HepG2 (cell line): Measurements from ENCODE around the gene FFAR4. TPM values are rescaled to one million over a fixed set of nuclear protein-coding genes. Genes with fewer than 3 reads are reported as not detected.

ENCODE experiments used
- ATAD3A ChIP-seq: sonication (generic); formaldehyde crosslinking; IDR thresholded peaks from 2 replicates; pipeline ENCODE4 v1.4.0; 2020; ENCODE audit warnings: missing genetic modification reagents
- HNF4A ChIP-seq: sonication (generic); formaldehyde crosslinking; IDR thresholded peaks from 2 replicates; pipeline ENCODE4 v1.4.0; 2020; ENCODE audit warnings: missing genetic modification reagents
- KDM2A ChIP-seq: sonication (generic); formaldehyde crosslinking; IDR thresholded peaks from 2 replicates; pipeline ENCODE4 v1.4.0; 2020; ENCODE audit warnings: low read depth, missing genetic modification reagents, borderline replicate concordance
- MEIS2 ChIP-seq: sonication (generic); formaldehyde crosslinking; IDR thresholded peaks from 2 replicates; pipeline ENCODE4 v1.9.0; 2021; ENCODE audit warnings: mild to moderate bottlenecking, missing genetic modification reagents
- MXI1 ChIP-seq: IDR thresholded peaks from 3 replicates; pipeline ENCODE4 v1.6.1; 2012; ENCODE audit warnings: low read depth, low read length, inconsistent platforms, borderline replicate concordance
- MYNN ChIP-seq: sonication (generic); formaldehyde crosslinking; IDR thresholded peaks from 2 replicates; pipeline ENCODE4 v1.4.0; 2020; ENCODE audit warnings: mild to moderate bottlenecking, low read depth, missing genetic modification reagents
- NFYB ChIP-seq: sonication (generic); formaldehyde crosslinking; IDR thresholded peaks from 2 replicates; pipeline ENCODE4 v1.4.0; 2020; ENCODE audit warnings: missing genetic modification reagents
- POLR2G ChIP-seq: fragments of 200-400 bp; formaldehyde crosslinking; IDR thresholded peaks from 2 replicates; pipeline ENCODE4 v1.6.1; 2018; ENCODE audit warnings: mild to moderate bottlenecking, low read depth, low read length, moderate library complexity
- RBAK ChIP-seq: sonication (generic); formaldehyde crosslinking; IDR thresholded peaks from 2 replicates; pipeline ENCODE4 v1.5.1; 2020; ENCODE audit warnings: mild to moderate bottlenecking, missing genetic modification reagents
- SOX6 ChIP-seq, 2 experiments: fragments of 450-650 bp in 1 of 2; sonication (generic) in 1 of 2; formaldehyde crosslinking in 1 of 2; IDR thresholded peaks; 2 replicates each; pipeline versions ENCODE4 v1.4.0 to v1.6.1; 2017 to 2020; ENCODE audit warnings: antibody characterized with exemption in 1 of 2, mild to moderate bottlenecking in 1 of 2, missing genetic modification reagents in 1 of 2
- ZFP90 ChIP-seq: sonication (generic); formaldehyde crosslinking; IDR thresholded peaks from 2 replicates; pipeline ENCODE4 v1.8.0; 2022; ENCODE audit warnings: missing genetic modification reagents, mild to moderate bottlenecking, inconsistent platforms, borderline replicate concordance
- ZNF205 ChIP-seq: IDR thresholded peaks from 2 replicates; pipeline ENCODE4 v1.6.1; 2018; ENCODE audit warnings: missing biosample characterization, missing genetic modification reagents
- ZNF230 ChIP-seq: sonication (generic); formaldehyde crosslinking; IDR thresholded peaks from 2 replicates; pipeline ENCODE4 v1.4.0; 2020; ENCODE audit warnings: mild to moderate bottlenecking, missing genetic modification reagents
- ZNF234 ChIP-seq: sonication (generic); formaldehyde crosslinking; conservative IDR thresholded peaks from 2 replicates; pipeline ENCODE4 v1.5.1; 2020; ENCODE audit warnings: mild to moderate bottlenecking, missing genetic modification reagents
- ZNF263 ChIP-seq: sonication (generic); formaldehyde crosslinking; IDR thresholded peaks from 2 replicates; pipeline ENCODE4 v1.4.0; 2020; ENCODE audit warnings: missing genetic modification reagents
- ZNF564 ChIP-seq: sonication (generic); formaldehyde crosslinking; IDR thresholded peaks from 2 replicates; pipeline ENCODE4 v1.8.1; 2023; ENCODE audit warnings: mild to moderate bottlenecking, missing genetic modification reagents
- ZNF782 ChIP-seq: sonication (generic); formaldehyde crosslinking; IDR thresholded peaks from 2 replicates; pipeline ENCODE4 v1.4.0; 2020; ENCODE audit warnings: missing genetic modification reagents, mild to moderate bottlenecking, borderline replicate concordance
- ZNF816 ChIP-seq: sonication (generic); formaldehyde crosslinking; IDR thresholded peaks from 2 replicates; pipeline ENCODE4 v1.8.0; 2022; ENCODE audit warnings: missing genetic modification reagents, mild to moderate bottlenecking, borderline replicate concordance
- polyA plus RNA-seq, 8 experiments: library from polyadenylated mRNA; depleted of rRNA in 3 of 8; stranded (reverse) in 7 of 8; unstranded in 1 of 8; fragments of >200 nt; fragmentation: Illumina TruSeq in 4 of 8; extraction: Trizol in 4 of 8; gene quantifications; 2 replicates each; pipeline versions ENCODE4 v1.2.1 to v1.2.3, GENCODE V29; 2011 to 2016; ENCODE audit warnings: low read depth in 4 of 8, missing spikeins in 1 of 8, mixed read lengths in 1 of 8; ENCODE audit not compliant: insufficient read depth in 1 of 8
- total RNA-seq, 5 experiments: library from RNA; depleted of rRNA; stranded (reverse); fragments of >200 nt; fragmentation: Illumina TruSeq; extraction: Trizol; gene quantifications; 2 replicates each; pipeline ENCODE4 v1.2.3, GENCODE V29; 2016; ENCODE audit warnings: low read depth in 1 of 5
- TF ChIP-seq, protein P1 (sequence below): sonication (generic); formaldehyde crosslinking; IDR thresholded peaks from 2 replicates; pipeline ENCODE4 v1.8.1; 2022; ENCODE audit warnings: mild to moderate bottlenecking, missing genetic modification reagents
- TF ChIP-seq, protein P2 (sequence below): sonication (generic); formaldehyde crosslinking; IDR thresholded peaks from 2 replicates; pipeline ENCODE4 v1.4.0; 2020; ENCODE audit warnings: missing genetic modification reagents
- TF ChIP-seq, protein P3 (sequence below): conservative IDR thresholded peaks from 2 replicates; pipeline ENCODE4 v1.6.1; 2018; ENCODE audit warnings: missing genetic modification reagents
- TF ChIP-seq, protein P4 (sequence below): sonication (generic); formaldehyde crosslinking; IDR thresholded peaks from 2 replicates; pipeline ENCODE4 v1.8.1; 2023; ENCODE audit warnings: missing genetic modification reagents, mild to moderate bottlenecking, borderline replicate concordance
- TF ChIP-seq, protein P5 (sequence below): sonication (generic); formaldehyde crosslinking; IDR thresholded peaks from 2 replicates; pipeline ENCODE4 v1.9.0; 2021; ENCODE audit warnings: missing genetic modification reagents, borderline replicate concordance

Gene FFAR4
- total and polyA plus RNA-seq, 2 of the 13 experiments (the other 11 are each of a cell fraction or from before 2014, with no cell fraction given), result 0.09 TPM; not detected in 1

DNA sequence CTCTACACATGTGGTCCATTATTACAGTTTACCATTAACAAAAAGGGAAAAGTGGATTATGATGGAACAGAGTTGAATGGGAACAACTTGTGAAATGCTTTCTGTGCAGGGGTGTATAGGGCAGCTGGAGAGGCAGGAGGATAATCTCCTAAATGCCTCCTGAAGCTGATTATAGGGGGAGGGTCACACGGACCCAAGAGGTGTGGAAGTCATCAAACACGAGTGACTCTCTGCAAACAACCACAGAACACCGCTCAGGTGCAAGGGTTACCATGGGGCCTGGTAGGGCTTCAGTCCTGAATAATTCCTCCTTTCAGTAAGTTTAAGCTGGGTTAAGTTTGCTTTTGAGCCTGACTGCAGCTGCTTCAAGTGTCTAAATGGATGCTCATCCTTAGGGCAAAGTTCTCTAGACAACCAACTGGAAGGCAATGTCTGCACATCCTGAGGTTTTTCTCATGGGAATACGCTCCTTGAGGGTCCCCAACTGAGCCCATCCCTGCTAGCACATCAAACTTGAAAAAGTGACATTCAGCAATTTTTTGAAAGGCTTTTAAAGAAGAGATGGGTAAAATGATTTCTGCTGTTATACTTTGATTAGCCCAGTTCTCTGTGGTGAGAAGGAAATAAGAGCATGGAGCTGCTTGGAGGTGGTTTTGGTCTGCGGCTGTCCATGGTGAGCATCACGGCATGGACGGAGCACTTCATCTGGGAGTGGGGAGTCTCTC lies 47.8 kb downstream of the FFAR4 start (continued):
- TF ChIP-seq, protein P1, sequence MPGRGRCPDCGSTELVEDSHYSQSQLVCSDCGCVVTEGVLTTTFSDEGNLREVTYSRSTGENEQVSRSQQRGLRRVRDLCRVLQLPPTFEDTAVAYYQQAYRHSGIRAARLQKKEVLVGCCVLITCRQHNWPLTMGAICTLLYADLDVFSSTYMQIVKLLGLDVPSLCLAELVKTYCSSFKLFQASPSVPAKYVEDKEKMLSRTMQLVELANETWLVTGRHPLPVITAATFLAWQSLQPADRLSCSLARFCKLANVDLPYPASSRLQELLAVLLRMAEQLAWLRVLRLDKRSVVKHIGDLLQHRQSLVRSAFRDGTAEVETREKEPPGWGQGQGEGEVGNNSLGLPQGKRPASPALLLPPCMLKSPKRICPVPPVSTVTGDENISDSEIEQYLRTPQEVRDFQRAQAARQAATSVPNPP (CRISPR knock-in tag), result no peak
- TF ChIP-seq ATAD3A (CRISPR knock-in tag) (no peak), ZNF234 (no peak), NFYB (no peak), ZNF782 (CRISPR knock-in tag) (no peak), MEIS2 (CRISPR knock-in tag) (no peak), MXI1 (no peak), MYNN (CRISPR knock-in tag) (no peak), ZNF816 (CRISPR knock-in tag) (no peak), ZNF263 (CRISPR knock-in tag) (peak; percentile 46), RBAK (CRISPR knock-in tag) (no peak), POLR2G (no peak), ZNF205 (CRISPR knock-in tag) (0 out of 2 replicates have a peak, but pooled peaks have one; percentile 30), KDM2A (CRISPR knock-in tag) (no peak), ZFP90 (CRISPR knock-in tag) (no peak), SOX6 (IDR thresholded peaks at IDR 0.05) (no peak), SOX6 (CRISPR knock-in tag; IDR thresholded peaks at IDR 0.05) (peak; percentile 17; the same call in 1 of the 2 replicates), ZNF564 (CRISPR knock-in tag) (no peak), HNF4A (CRISPR knock-in tag) (peak; percentile 49), ZNF230 (CRISPR knock-in tag) (no peak)
- TF ChIP-seq, protein P2, sequence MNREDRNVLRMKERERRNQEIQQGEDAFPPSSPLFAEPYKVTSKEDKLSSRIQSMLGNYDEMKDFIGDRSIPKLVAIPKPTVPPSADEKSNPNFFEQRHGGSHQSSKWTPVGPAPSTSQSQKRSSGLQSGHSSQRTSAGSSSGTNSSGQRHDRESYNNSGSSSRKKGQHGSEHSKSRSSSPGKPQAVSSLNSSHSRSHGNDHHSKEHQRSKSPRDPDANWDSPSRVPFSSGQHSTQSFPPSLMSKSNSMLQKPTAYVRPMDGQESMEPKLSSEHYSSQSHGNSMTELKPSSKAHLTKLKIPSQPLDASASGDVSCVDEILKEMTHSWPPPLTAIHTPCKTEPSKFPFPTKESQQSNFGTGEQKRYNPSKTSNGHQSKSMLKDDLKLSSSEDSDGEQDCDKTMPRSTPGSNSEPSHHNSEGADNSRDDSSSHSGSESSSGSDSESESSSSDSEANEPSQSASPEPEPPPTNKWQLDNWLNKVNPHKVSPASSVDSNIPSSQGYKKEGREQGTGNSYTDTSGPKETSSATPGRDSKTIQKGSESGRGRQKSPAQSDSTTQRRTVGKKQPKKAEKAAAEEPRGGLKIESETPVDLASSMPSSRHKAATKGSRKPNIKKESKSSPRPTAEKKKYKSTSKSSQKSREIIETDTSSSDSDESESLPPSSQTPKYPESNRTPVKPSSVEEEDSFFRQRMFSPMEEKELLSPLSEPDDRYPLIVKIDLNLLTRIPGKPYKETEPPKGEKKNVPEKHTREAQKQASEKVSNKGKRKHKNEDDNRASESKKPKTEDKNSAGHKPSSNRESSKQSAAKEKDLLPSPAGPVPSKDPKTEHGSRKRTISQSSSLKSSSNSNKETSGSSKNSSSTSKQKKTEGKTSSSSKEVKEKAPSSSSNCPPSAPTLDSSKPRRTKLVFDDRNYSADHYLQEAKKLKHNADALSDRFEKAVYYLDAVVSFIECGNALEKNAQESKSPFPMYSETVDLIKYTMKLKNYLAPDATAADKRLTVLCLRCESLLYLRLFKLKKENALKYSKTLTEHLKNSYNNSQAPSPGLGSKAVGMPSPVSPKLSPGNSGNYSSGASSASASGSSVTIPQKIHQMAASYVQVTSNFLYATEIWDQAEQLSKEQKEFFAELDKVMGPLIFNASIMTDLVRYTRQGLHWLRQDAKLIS (CRISPR knock-in tag), result no peak
- TF ChIP-seq, protein P3, sequence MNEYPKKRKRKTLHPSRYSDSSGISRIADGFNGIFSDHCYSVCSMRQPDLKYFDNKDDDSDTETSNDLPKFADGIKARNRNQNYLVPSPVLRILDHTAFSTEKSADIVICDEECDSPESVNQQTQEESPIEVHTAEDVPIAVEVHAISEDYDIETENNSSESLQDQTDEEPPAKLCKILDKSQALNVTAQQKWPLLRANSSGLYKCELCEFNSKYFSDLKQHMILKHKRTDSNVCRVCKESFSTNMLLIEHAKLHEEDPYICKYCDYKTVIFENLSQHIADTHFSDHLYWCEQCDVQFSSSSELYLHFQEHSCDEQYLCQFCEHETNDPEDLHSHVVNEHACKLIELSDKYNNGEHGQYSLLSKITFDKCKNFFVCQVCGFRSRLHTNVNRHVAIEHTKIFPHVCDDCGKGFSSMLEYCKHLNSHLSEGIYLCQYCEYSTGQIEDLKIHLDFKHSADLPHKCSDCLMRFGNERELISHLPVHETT (CRISPR knock-in tag), result no peak
- TF ChIP-seq, protein P4, sequence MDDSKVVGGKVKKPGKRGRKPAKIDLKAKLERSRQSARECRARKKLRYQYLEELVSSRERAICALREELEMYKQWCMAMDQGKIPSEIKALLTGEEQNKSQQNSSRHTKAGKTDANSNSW, result no peak
- TF ChIP-seq, protein P5, sequence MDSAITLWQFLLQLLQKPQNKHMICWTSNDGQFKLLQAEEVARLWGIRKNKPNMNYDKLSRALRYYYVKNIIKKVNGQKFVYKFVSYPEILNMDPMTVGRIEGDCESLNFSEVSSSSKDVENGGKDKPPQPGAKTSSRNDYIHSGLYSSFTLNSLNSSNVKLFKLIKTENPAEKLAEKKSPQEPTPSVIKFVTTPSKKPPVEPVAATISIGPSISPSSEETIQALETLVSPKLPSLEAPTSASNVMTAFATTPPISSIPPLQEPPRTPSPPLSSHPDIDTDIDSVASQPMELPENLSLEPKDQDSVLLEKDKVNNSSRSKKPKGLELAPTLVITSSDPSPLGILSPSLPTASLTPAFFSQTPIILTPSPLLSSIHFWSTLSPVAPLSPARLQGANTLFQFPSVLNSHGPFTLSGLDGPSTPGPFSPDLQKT, result no peak
